Measurements from ENCODE around the gene TMEM117. TPM values are rescaled to one million over a fixed set of nuclear protein-coding genes. Genes with fewer than 3 reads are reported as not detected.
"Not testable (repeated sequence)": the region's sequence is repeated elsewhere in the genome, so short reads cannot be mapped to it uniquely, and the experiment has no call there.

The TMEM117 gene
- total RNA-seq, 2 donors from 2014 or later = 7.3 to 30.8 TPM

DNA sequence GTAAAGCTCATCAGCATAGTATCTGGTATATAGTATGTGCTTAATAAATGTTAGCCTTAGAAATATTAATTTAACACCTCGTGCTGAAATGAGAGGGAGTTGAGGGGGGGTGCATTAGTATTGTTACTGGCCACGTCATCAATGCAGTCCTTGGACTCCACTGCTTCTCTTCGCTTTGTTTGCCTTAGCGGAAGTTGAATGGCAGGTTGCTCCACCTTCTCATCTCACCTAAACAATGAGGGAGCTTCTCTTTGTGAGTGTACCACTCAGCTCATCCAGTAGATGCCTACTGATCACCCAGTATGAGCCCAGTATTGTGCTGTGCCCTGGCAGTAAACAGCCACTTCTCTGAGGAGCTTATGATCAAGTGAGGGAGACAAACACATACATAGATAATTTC, 4.5 kb downstream of the TMEM117 start:
- Histone ChIP-seq H3K27ac (no peak overlapping the region), H3K9me3 (no peaks in the 10 kb centered on the region), H3K36me3 (no peaks in the 10 kb centered on the region), H3K4me3 (no peak overlapping the region), H3K4me1 (ENCODE audit: control insufficient read depth in 1 of 2, low read depth in 2 of 2) (peaks cover 10% of the 10 kb centered on the region in 2 donors), H3K27me3 (replicated peaks; ENCODE audit: insufficient read depth) (no peaks in the 10 kb centered on the region)
- no peak for DNase-seq (ENCODE audit: low spot score)
- ATAC-seq (ENCODE audit: insufficient number of reproducible peaks, low FRiP score, low read depth) = no peak
- TF ChIP-seq CTCF (IDR thresholded peaks at IDR 0.05) = no peak

- TF ChIP-seq CTCF (IDR thresholded peaks at IDR 0.05) = no peak
- ATAC-seq (ENCODE audit: insufficient number of reproducible peaks, low FRiP score, low read depth) = no peak
- H3K27ac ChIP-seq = no peak overlapping the region
- no peak for DNase-seq (ENCODE audit: low spot score)
- no peaks in the 10 kb centered on the region for H3K27me3 ChIP-seq (replicated peaks; ENCODE audit: insufficient read depth)
- H3K36me3 ChIP-seq = no peaks in the 10 kb centered on the region
- H3K9me3 ChIP-seq = no peaks in the 10 kb centered on the region
- H3K4me1 ChIP-seq (ENCODE audit: control insufficient read depth in 1 of 2, low read depth in 2 of 2) = peaks cover 10% of the 10 kb centered on the region in 2 donors
- no peak overlapping the region for H3K4me3 ChIP-seq
Observed at GRCh38 chr12:43841253-43841652, 5.4 kb downstream of the TMEM117 start.

DNA sequence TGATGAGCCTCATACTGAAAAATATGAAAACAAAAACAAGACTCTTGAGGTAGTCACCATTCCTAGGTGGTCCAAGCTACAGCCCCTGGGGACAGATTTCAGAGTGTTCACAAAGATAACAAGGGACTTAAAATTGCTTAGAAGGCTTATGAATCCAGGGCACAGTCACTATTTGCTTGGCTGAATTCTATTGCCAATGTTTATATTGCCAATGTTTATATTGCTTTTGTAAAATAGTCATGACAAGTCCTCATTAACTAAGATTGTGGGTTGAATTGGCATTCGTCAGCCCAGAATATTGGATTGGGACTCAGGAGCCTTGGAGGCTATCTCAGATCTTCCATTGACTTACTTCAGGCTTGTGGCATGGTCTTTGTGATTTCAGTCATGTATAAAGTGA, 6.4 kb downstream of the TMEM117 start:
- no peak for DNase-seq (ENCODE audit: low spot score)
- H3K9me3 ChIP-seq = no peaks in the 10 kb centered on the region
- H3K27ac ChIP-seq = no peak overlapping the region
- TF ChIP-seq CTCF (IDR thresholded peaks at IDR 0.05) = no peak
- no peaks in the 10 kb centered on the region for H3K36me3 ChIP-seq
- H3K27me3 ChIP-seq (replicated peaks; ENCODE audit: insufficient read depth) = no peaks in the 10 kb centered on the region
- no peak overlapping the region for H3K4me3 ChIP-seq
- H3K4me1 ChIP-seq (ENCODE audit: control insufficient read depth in 1 of 2, low read depth in 2 of 2) = peaks cover 2% of the 10 kb centered on the region in 2 donors
- no peak for ATAC-seq (ENCODE audit: insufficient number of reproducible peaks, low FRiP score, low read depth)

GRCh38 chr12:43847425-43848225, 11.7 kb downstream of the TMEM117 start:
- not testable (repeated sequence) for H3K4me1 ChIP-seq (ENCODE audit: control insufficient read depth in 1 of 2, low read depth in 2 of 2); DNase-seq (ENCODE audit: low spot score); H3K27me3 ChIP-seq (replicated peaks; ENCODE audit: insufficient read depth); H3K36me3 ChIP-seq; H3K9me3 ChIP-seq; H3K27ac ChIP-seq; ATAC-seq (ENCODE audit: insufficient number of reproducible peaks, low FRiP score, low read depth); H3K4me3 ChIP-seq

DNA sequence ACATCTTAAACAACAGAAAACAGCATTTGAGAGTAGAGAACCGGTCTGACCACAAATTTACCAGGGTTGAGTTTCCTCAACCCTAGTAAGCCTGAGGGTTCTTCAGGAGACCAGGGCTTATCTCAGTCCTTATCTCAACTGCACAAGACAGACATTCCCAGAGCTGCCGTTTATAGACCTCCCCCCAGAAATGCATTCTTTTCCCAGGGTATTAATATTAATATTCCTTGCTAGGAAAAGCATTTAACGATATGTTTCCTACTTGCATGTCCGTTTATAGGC, 12.3 kb downstream of the TMEM117 start:
- Histone ChIP-seq H3K36me3 (no peaks in the 10 kb centered on the region), H3K27me3 (replicated peaks; ENCODE audit: insufficient read depth) (no peaks in the 10 kb centered on the region), H3K4me1 (ENCODE audit: control insufficient read depth in 1 of 2, low read depth in 2 of 2) (no peaks in the 10 kb centered on the region), H3K4me3 (no peak overlapping the region), H3K9me3 (no peaks in the 10 kb centered on the region), H3K27ac (no peak overlapping the region)
- ATAC-seq (ENCODE audit: insufficient number of reproducible peaks, low FRiP score, low read depth) (no peak), DNase-seq (ENCODE audit: low spot score) (no peak)
- no peak for TF ChIP-seq CTCF (IDR thresholded peaks at IDR 0.05)

- no peaks in the 10 kb centered on the region for H3K27me3 ChIP-seq (replicated peaks; ENCODE audit: insufficient read depth)
- no peak for DNase-seq (ENCODE audit: low spot score)
- no peaks in the 10 kb centered on the region for H3K9me3 ChIP-seq
- no peak for ATAC-seq (ENCODE audit: insufficient number of reproducible peaks, low FRiP score, low read depth)
- H3K4me1 ChIP-seq (ENCODE audit: control insufficient read depth in 1 of 2, low read depth in 2 of 2) = no peaks in the 10 kb centered on the region
- no peak overlapping the region for H3K27ac ChIP-seq
- no peaks in the 10 kb centered on the region for H3K36me3 ChIP-seq
- no peak overlapping the region for H3K4me3 ChIP-seq
- TF ChIP-seq CTCF (IDR thresholded peaks at IDR 0.05) = no peak
Observed at GRCh38 chr12:43848786-43849185, 12.9 kb downstream of the TMEM117 start.
